ENCODE data around the gene APRT.

DNA sequence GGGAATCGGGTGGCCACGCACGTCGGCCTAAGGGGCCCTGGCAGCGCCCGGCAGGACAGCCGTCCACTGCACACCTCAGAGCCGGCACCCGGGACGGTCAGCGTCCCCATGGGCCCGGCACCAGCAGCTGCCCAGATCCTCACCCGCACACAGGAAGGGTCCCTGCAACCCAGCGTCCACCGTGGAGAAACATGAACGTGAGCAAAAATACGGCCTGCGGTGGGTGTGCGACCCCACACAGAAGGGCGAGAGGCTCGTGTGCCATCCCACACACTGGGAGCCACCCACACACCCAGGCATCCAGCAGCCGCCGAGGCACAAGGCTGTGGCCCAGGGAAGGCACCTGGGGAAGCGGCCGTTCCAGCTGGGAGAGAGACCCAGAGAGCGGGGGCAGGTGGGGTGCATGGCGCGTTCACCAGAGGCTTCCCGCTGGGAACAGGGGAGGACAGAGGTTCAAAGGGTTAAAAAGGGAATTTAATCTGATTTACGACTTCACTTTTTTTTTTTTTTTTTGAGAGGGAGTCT is 33.1 kb downstream of the APRT start:
- no peak for TF ChIP-seq POLR2A (IDR thresholded peaks at IDR 0.05)
- TF ChIP-seq, protein P1, sequence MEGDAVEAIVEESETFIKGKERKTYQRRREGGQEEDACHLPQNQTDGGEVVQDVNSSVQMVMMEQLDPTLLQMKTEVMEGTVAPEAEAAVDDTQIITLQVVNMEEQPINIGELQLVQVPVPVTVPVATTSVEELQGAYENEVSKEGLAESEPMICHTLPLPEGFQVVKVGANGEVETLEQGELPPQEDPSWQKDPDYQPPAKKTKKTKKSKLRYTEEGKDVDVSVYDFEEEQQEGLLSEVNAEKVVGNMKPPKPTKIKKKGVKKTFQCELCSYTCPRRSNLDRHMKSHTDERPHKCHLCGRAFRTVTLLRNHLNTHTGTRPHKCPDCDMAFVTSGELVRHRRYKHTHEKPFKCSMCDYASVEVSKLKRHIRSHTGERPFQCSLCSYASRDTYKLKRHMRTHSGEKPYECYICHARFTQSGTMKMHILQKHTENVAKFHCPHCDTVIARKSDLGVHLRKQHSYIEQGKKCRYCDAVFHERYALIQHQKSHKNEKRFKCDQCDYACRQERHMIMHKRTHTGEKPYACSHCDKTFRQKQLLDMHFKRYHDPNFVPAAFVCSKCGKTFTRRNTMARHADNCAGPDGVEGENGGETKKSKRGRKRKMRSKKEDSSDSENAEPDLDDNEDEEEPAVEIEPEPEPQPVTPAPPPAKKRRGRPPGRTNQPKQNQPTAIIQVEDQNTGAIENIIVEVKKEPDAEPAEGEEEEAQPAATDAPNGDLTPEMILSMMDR (IDR thresholded peaks at IDR 0.05), result no peak
